GM12865 (cell line): Measurements from ENCODE around the gene BTRC.
"Not testable (repeated sequence)": the region's sequence is repeated elsewhere in the genome, so short reads cannot be mapped to it uniquely, and the experiment has no call there.

Experiments used
- DNase-seq: peaks from one replicate; pipeline ENCODE4 v3.0.0; 2010; ENCODE audit warnings: low read depth
- H3K4me3 ChIP-seq: 2 replicates; pipeline ENCODE4 v1.5.1; 2011; ENCODE audit warnings: mild to moderate bottlenecking, low read depth, low read length, control low read depth
- TF ChIP-seq, protein P1 (sequence below): IDR thresholded peaks from 2 replicates; pipeline ENCODE4 v1.5.1; 2011; ENCODE audit warnings: low read length, control low read depth, low read depth, inconsistent platforms; ENCODE audit not compliant: insufficient read depth; ENCODE audit errors: missing control alignments

Gene BTRC

DNA sequence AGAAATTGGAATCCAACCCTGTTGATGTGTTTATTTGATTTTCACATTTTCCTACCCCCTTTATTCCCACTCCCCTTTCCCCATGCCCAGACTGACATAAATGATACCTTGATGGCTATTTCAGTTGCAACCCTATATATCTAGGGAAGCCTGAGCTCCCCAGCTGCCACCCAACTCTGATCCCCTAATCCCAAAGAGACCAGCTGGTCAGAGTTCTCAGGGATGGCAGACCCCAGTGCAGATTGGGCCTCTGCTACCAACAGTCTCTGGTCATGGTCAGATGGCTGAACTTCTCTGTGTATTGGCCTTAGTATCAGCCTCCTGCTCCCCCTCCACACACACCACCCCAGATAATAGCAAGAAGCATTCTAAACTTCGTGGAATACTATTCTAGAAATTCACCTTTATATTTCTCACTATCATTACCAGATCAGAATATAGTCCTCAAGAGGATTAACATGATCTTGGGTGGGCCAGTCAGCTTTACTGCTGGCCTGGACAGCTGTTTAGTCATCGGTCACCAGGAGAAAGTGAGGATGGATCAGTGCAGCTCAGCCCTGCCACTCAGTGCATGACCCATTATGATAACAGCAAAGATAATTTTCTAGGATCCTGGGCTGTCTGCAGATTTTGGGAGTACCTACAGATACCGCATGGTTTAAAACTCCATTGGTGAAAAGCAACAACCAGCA, 24.5 kb upstream of the BTRC start:
- TF ChIP-seq, protein P1, sequence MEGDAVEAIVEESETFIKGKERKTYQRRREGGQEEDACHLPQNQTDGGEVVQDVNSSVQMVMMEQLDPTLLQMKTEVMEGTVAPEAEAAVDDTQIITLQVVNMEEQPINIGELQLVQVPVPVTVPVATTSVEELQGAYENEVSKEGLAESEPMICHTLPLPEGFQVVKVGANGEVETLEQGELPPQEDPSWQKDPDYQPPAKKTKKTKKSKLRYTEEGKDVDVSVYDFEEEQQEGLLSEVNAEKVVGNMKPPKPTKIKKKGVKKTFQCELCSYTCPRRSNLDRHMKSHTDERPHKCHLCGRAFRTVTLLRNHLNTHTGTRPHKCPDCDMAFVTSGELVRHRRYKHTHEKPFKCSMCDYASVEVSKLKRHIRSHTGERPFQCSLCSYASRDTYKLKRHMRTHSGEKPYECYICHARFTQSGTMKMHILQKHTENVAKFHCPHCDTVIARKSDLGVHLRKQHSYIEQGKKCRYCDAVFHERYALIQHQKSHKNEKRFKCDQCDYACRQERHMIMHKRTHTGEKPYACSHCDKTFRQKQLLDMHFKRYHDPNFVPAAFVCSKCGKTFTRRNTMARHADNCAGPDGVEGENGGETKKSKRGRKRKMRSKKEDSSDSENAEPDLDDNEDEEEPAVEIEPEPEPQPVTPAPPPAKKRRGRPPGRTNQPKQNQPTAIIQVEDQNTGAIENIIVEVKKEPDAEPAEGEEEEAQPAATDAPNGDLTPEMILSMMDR, result no peak
- DNase-seq, result no peak
- no peak overlapping the region for H3K4me3 ChIP-seq

DNA sequence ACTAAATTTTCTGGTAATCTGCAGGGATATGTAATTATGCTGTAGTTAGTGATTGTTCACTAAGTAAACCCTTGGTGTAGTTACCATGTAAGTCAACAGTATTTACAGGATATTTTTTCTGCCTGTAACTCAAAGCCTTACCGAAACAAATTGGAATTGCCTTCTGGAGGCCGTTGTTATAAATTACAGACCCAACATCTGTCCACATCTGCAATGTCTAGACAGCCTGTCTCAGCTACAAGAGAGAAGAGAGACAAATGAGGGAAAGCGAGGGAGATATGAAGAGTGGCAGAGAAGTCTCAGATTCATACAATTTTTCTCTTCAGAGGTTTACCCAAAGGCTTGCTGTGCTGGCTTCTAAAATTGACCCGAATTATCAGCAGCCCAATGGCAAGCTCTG, 23.7 kb upstream of the BTRC start:
- no peak overlapping the region for H3K4me3 ChIP-seq
- DNase-seq, result no peak
- TF ChIP-seq, protein P1, result no peak

DNA sequence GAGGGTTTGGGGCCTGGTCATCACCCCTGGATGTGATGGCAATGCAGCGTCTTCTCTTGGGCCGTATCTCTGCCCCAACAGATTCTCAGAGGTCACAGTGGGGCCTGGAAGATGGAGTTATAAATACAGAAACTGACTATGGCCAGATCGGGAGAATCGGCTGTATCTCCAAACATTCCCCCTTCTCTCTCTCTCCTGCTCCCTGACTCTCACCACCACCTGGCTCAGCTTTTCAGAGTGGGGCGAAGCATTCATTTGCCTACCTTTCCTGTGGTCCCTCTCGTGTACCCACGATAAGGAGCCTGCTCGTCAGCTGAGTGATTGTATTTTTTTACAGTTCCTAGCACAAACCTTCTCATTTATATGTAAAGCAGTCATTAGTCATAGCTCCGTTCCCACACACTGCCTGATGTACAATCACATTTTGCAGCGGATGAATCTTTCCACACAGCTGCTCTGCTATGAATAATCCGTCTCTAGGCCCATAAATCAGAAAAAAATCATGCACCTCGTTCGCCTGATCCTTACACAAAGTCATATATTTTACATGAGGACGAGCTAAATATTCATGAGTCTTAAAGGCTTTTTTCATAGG, 23.2 kb upstream of the BTRC start:
- TF ChIP-seq, protein P1, result no peak
- DNase-seq, result no peak
- no peak overlapping the region for H3K4me3 ChIP-seq

DNA sequence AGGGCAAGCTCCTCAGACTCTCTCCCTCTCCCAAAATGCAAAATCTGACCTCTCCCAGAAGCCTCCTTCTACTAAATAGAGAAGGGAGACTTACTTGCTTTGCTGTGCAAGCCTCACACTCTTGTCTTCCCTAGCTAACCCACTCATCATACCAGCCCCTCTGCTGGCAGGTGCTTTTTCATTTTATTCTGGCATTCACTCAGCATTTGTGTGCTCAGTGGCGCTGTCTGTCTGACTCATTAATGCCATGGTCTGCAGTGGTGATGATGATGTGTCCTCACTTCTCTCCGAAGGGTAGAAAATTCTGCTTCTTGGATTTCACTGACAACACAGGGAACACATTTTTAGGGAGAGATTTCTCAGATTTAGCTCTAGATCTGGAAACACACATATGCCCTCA, 22.0 kb upstream of the BTRC start:
- no peak for DNase-seq
- TF ChIP-seq, protein P1, result no peak
- H3K4me3 ChIP-seq, result no peak overlapping the region

DNA sequence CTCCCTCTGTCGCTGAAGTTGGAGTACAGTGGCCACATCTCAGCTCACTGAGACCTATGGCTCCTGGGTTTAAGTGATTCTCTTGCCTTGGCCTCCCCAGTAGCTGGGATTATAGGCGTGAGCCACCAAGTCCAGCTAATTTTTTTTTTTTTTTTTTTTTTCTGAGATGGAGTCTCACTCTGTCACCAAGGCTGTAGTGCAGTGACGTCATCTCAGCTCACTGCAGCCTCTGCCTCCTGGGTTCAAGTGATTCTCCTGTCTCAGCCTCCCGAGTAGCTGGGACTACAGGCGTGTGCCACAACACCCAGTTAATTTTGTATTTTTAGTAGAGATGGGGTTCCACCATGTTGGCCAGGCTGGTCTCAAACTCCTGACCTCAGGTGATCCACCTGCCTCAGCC, 19.7 kb upstream of the BTRC start:
- not testable (repeated sequence) for DNase-seq, H3K4me3 ChIP-seq

DNA sequence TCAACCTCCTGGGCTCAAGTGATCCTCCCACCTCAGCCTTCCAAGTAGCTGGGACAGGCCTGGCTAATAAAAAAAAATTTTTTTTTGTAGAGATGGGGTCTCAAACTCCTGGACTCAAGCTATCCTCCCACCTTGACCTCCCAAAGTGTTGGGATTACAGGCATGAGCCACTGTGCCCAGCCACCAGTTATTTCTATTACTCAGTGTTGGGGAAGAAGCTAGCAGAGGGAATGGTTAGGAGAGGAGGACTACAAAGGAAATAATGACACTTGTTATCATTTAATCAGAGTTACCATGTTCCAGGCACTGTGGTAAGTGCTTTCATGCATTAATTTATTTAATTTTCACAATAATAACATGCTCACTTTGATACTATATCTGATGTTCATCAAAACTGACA, 17.6 kb upstream of the BTRC start:
- TF ChIP-seq, protein P1, result no peak
- no peak overlapping the region for H3K4me3 ChIP-seq

DNA sequence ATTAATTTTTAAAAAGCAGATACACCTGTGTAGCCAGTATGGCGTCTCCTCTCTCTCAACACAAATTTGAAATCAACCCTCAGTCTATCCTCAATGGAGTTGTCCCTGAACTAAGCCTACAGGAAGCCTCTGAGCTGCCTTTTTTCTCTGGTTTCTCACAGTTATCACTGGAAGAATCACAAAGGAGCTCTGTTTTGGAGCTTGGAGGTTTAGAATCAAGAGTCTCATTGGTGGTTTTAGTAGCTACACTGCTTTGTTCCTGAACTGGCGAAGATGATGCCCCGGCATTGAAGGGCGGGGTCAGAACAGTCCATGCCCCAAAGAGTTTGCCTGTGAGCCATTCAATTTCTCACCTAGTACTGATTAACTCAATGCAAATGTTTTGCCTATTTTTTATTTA, 16.1 kb upstream of the BTRC start:
- no peak overlapping the region for H3K4me3 ChIP-seq
- no peak for DNase-seq
- TF ChIP-seq, protein P1, result no peak

More for the DNA sequence above, 17.6 kb upstream of the BTRC start:
- DNase-seq, result no peak
